GM23338 (cell line): ENCODE results near the gene LYZL1. TPM values are rescaled to one million over a fixed set of nuclear protein-coding genes. Genes with fewer than 3 reads are reported as not detected.

Experiments
- ATAC-seq: fragments of 200-7000 bp; cut with Tn5 transposase; 3 replicates; pipeline ENCODE4 v1.9.1; 2020
- DNase-seq: peaks from one replicate; pipeline ENCODE4 v3.0.0-alpha.2; 2015; ENCODE audit warnings: low spot score
- H2AFZ ChIP-seq: fragments of 200-600 bp; sonication (generic); 2 replicates; pipeline ENCODE4 v1.8.0; 2016; ENCODE audit warnings: antibody characterized with exemption, mild to moderate bottlenecking, moderate library complexity
- H3F3A ChIP-seq: fragments of 200-600 bp; sonication (generic); replicated peaks from 2 replicates; pipeline ENCODE4 v1.8.0; 2017; ENCODE audit warnings: antibody characterized with exemption, mixed run types, low read depth
- H3K27ac ChIP-seq: fragments of 200-600 bp; sonication (generic); 2 replicates; pipeline ENCODE4 v1.6.1; 2016; ENCODE audit warnings: low read depth
- H3K27me3 ChIP-seq: fragments of 200-600 bp; sonication (generic); 2 replicates; pipeline ENCODE4 v1.8.0; 2016; ENCODE audit warnings: mild to moderate bottlenecking, mixed run types, moderate library complexity; ENCODE audit not compliant: insufficient read depth
- H3K36me3 ChIP-seq: fragments of 200-600 bp; sonication (generic); 2 replicates; pipeline ENCODE4 v1.8.0; 2016; ENCODE audit warnings: mild to moderate bottlenecking; ENCODE audit not compliant: insufficient read depth
- H3K4me1 ChIP-seq: fragments of 200-600 bp; sonication (generic); 2 replicates; pipeline ENCODE4 v1.8.0; 2016; ENCODE audit warnings: mild to moderate bottlenecking, moderate library complexity; ENCODE audit not compliant: insufficient read depth
- H3K4me2 ChIP-seq: fragments of 200-600 bp; sonication (generic); 2 replicates; pipeline ENCODE4 v1.7.1; 2017; ENCODE audit warnings: mixed run types
- H3K4me3 ChIP-seq: fragments of 200-600 bp; sonication (generic); 2 replicates; pipeline ENCODE4 v1.6.1; 2016; ENCODE audit warnings: mixed run types
- H3K79me2 ChIP-seq: fragments of 200-600 bp; sonication (generic); replicated peaks from 2 replicates; pipeline ENCODE4 v1.8.0; 2017; ENCODE audit warnings: mild to moderate bottlenecking; ENCODE audit not compliant: insufficient read depth
- H3K9me2 ChIP-seq: fragments of 200-600 bp; sonication (generic); 2 replicates; pipeline ENCODE4 v1.8.0; 2017; ENCODE audit not compliant: insufficient read depth
- H4K20me1 ChIP-seq: fragments of 200-600 bp; sonication (generic); replicated peaks from 2 replicates; pipeline ENCODE4 v1.8.0; 2017; ENCODE audit warnings: mild to moderate bottlenecking; ENCODE audit not compliant: insufficient read depth
- H3K27ac Mint-ChIP-seq: 2 replicates; pipeline ENCODE4 v1.8.0; 2020; ENCODE audit warnings: inconsistent platforms, mild to moderate bottlenecking, moderate library complexity, mixed read lengths
- H3K27me3 Mint-ChIP-seq: 3 replicates; pipeline ENCODE4 v1.8.0; 2022; ENCODE audit warnings: low read depth, mild to moderate bottlenecking, moderate library complexity, mixed read lengths, inconsistent platforms; ENCODE audit not compliant: insufficient read depth, poor library complexity
- H3K36me3 Mint-ChIP-seq: 3 replicates; pipeline ENCODE4 v1.8.0; 2021; ENCODE audit warnings: low read depth, mild to moderate bottlenecking, inconsistent platforms, moderate library complexity, mixed read lengths
- H3K4me1 Mint-ChIP-seq: 3 replicates; pipeline ENCODE4 v1.8.0; 2020; ENCODE audit warnings: mild to moderate bottlenecking, inconsistent platforms, mixed read lengths
- H3K4me3 Mint-ChIP-seq: 3 replicates; pipeline ENCODE4 v1.8.0; 2021; ENCODE audit warnings: moderate library complexity, mild to moderate bottlenecking, inconsistent platforms, mixed read lengths
- H3K9me3 Mint-ChIP-seq: 3 replicates; pipeline ENCODE4 v1.8.0; 2020; ENCODE audit warnings: moderate library complexity, mild to moderate bottlenecking, inconsistent platforms, mixed read lengths
- CREB1 ChIP-seq: fragments of 250-450 bp; sonication (Bioruptor Pico); IDR thresholded peaks from 2 replicates; pipeline ENCODE4 v1.5.0; 2020; ENCODE audit warnings: low read depth, mild to moderate bottlenecking, moderate library complexity
- CTCF ChIP-seq, 2 experiments: fragments of 200-600 bp in 1 of 2; sonication (generic) in 1 of 2; conservative IDR thresholded peaks; 2 replicates each; pipeline versions ENCODE4 v1.5.1 to v1.6.1; 2016 to 2017; ENCODE audit warnings: antibody characterized with exemption in 2 of 2, low read depth in 2 of 2, mild to moderate bottlenecking in 2 of 2, moderate library complexity in 1 of 2
- EZH2phosphoT487 ChIP-seq: fragments of 200-600 bp; sonication (generic); IDR thresholded peaks from one replicate; pipeline ENCODE4 v1.8.1; 2018; ENCODE audit warnings: antibody characterized with exemption; ENCODE audit not compliant: unreplicated experiment
- NANOG ChIP-seq: IDR thresholded peaks from 2 replicates; pipeline ENCODE4 v1.6.1; 2016; ENCODE audit warnings: antibody characterized with exemption, borderline replicate concordance
- POLR2AphosphoS5 ChIP-seq: IDR thresholded peaks from 2 replicates; pipeline ENCODE4 v1.6.1; 2016; ENCODE audit warnings: antibody characterized with exemption, low read depth
- REST ChIP-seq: IDR thresholded peaks from one replicate; pipeline ENCODE4 v1.6.1; 2018; ENCODE audit warnings: antibody characterized with exemption; ENCODE audit not compliant: unreplicated experiment
- STAT1 ChIP-seq: IDR thresholded peaks from one replicate; pipeline ENCODE4 v1.6.1; 2016; ENCODE audit warnings: antibody characterized with exemption; ENCODE audit not compliant: unreplicated experiment
- ZNF114 ChIP-seq: fragments of 250-450 bp; sonication (Bioruptor Pico); IDR thresholded peaks from 2 replicates; pipeline ENCODE4 v1.5.0; 2020; ENCODE audit warnings: mild to moderate bottlenecking, moderate library complexity
- ZNF331 ChIP-seq: fragments of 250-450 bp; sonication (Bioruptor Pico); IDR thresholded peaks from 2 replicates; pipeline ENCODE4 v1.5.0; 2020; ENCODE audit warnings: low read depth, mild to moderate bottlenecking, moderate library complexity
- polyA plus RNA-seq: library from polyadenylated mRNA; unstranded; fragments of >200 nt; fragmentation: Nextera tagmentation; extraction: Ambion mirVana; gene quantifications from 2 replicates; pipeline ENCODE4 v1.2.1, GENCODE V29; 2016
- total RNA-seq: library from RNA; depleted of rRNA; stranded (reverse); fragments of >200 nt; shearing (Covaris generic); gene quantifications from 2 replicates; pipeline ENCODE4 v1.2.3, GENCODE V29; 2014

LYZL1 gene
- total and polyA plus RNA-seq, 2 experiments from 2014 or later: not detected

- no peak overlapping the region for H3K27ac Mint-ChIP-seq
- no peak for TF ChIP-seq CTCF (conservative IDR thresholded peaks at IDR 0.05; ENCODE audit: low read depth in 2 of 2)
- no peak for TF ChIP-seq ZNF114 (CRISPR knock-in tag)
- TF ChIP-seq NANOG: no peak
- TF ChIP-seq EZH2phosphoT487: no peak
- no peaks in the 10 kb centered on the region for H3K4me1 Mint-ChIP-seq
- Histone ChIP-seq H3K4me2 (no peak overlapping the region), H3K79me2 (no peaks in the 10 kb centered on the region), H4K20me1 (no peaks in the 10 kb centered on the region), H2AFZ (0 out of 2 replicates have a peak overlapping the region, but pooled peaks have one; percentile 56), H3K4me3 (no peak overlapping the region), H3F3A (no peaks in the 10 kb centered on the region), H3K9me2 (no peaks in the 10 kb centered on the region), H3K27me3 (no peaks in the 10 kb centered on the region), H3K4me1 (no peaks in the 10 kb centered on the region), H3K36me3 (no peaks in the 10 kb centered on the region), H3K27ac (no peak overlapping the region)
- no peak for DNase-seq
- H3K9me3 Mint-ChIP-seq: no peaks in the 10 kb centered on the region
- no peak overlapping the region for H3K4me3 Mint-ChIP-seq
- no peak for ATAC-seq
- no peaks in the 10 kb centered on the region for H3K36me3 Mint-ChIP-seq
- no peaks in the 10 kb centered on the region for H3K27me3 Mint-ChIP-seq
These were observed 3.2 kb upstream of the LYZL1 start for GRCh38 chr10:29285624-29286051.

- Histone ChIP-seq H3K36me3 (no peaks in the 10 kb centered on the region), H2AFZ (no peak overlapping the region), H3K27me3 (no peaks in the 10 kb centered on the region), H3K27ac (no peak overlapping the region), H3F3A (no peaks in the 10 kb centered on the region), H3K79me2 (no peaks in the 10 kb centered on the region), H3K4me1 (no peaks in the 10 kb centered on the region), H3K4me3 (no peak overlapping the region), H3K9me2 (no peaks in the 10 kb centered on the region), H3K4me2 (no peak overlapping the region), H4K20me1 (no peaks in the 10 kb centered on the region)
- Mint-ChIP-seq H3K4me1 (no peaks in the 10 kb centered on the region), H3K4me3 (no peak overlapping the region), H3K27ac (no peak overlapping the region), H3K9me3 (no peaks in the 10 kb centered on the region), H3K27me3 (peaks cover 2% of the 10 kb centered on the region), H3K36me3 (no peaks in the 10 kb centered on the region)
- ATAC-seq: no peak
- DNase-seq: no peak
- TF ChIP-seq POLR2AphosphoS5 (no peak), ZNF331 (CRISPR knock-in tag) (no peak), REST (no peak), STAT1 (no peak), CTCF (conservative IDR thresholded peaks at IDR 0.05; ENCODE audit: low read depth in 2 of 2) (no peak), ZNF114 (CRISPR knock-in tag) (no peak), CREB1 (no peak)
These were observed 1.2 kb upstream of the LYZL1 start for GRCh38 chr10:29287635-29288034.
